Measurements from ENCODE around the gene ZGRF1.
"Not testable (repeated sequence)": the region's sequence is repeated elsewhere in the genome, so short reads cannot be mapped to it uniquely, and the experiment has no call there.

ZGRF1 gene

DNA sequence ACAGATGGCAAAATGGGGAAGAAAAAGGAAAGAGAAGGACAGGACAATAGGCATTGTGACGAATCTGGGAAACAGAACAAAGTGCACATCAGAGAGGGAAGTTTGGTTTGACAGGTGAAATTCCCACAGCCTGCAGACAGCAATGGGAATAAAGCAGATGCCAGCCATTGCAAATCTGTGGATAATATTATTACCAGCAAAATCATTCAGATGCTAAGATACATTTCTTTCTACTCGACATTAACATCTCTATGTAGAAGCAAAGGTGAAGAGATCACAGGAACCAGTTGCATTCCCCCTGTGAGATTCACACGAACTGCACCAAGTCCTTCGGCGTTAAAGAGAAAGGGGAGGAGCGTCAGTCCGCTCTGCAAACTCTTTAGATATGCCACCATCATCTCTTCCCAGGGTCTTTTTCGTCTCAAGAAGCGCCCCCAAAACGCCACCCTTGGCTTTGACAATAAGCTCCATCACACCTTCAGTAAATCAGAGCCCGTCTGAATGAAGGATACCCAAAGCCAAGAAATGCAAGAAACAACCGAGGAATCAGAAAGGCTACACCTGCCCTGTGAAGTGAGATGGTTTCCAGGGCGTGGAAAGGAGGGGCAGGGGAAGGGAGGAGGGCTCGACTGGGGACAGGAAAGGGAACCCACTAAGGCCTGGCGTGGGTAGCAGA is 122.6 kb downstream of the ZGRF1 start:
- DNase-seq, result no peak

- DNase-seq, result no peak
These were observed 124.9 kb downstream of the ZGRF1 start for GRCh38 chr4:112511803-112512118.

- no peak for DNase-seq
These were observed 125.5 kb downstream of the ZGRF1 start for GRCh38 chr4:112511093-112511802.

GRCh38 chr4:112510291-112511092 is 126.2 kb downstream of the ZGRF1 start:
- no peak for DNase-seq

GRCh38 chr4:112509243-112510141 is 127.2 kb downstream of the ZGRF1 start:
- no peak for DNase-seq

GRCh38 chr4:112508356-112508755 is 128.4 kb downstream of the ZGRF1 start:
- no peak for DNase-seq

- DNase-seq, result no peak
These were observed 131.9 kb downstream of the ZGRF1 start for GRCh38 chr4:112504807-112505206.

GRCh38 chr4:112502871-112503270 is 133.8 kb downstream of the ZGRF1 start:
- DNase-seq, result no peak

- no peak for DNase-seq
These were observed 144.4 kb downstream of the ZGRF1 start for GRCh38 chr4:112492321-112492720.

GRCh38 chr4:112490808-112491207 is 145.9 kb downstream of the ZGRF1 start:
- DNase-seq, result not testable (repeated sequence)
